ENCODE results near the gene ACTR3C.

GRCh38 chr7:150363872-150364271 is 40.5 kb upstream of the ACTR3C start:
- TF ChIP-seq CTCF (CRISPR knock-in tag; IDR thresholded peaks at IDR 0.05) = no peak
- no peak for TF ChIP-seq KDM1A (CRISPR knock-in tag; IDR thresholded peaks at IDR 0.05)
- TF ChIP-seq RFX5 (IDR thresholded peaks at IDR 0.05; ENCODE audit: low read depth, low read length) = no peak
- TF ChIP-seq GLI4 (CRISPR knock-in tag; IDR thresholded peaks at IDR 0.05; ENCODE audit: borderline replicate concordance) = no peak
- TF ChIP-seq TOE1 (CRISPR knock-in tag; IDR thresholded peaks at IDR 0.05) = no peak
- no peak for TF ChIP-seq MXI1 (IDR thresholded peaks at IDR 0.05; ENCODE audit: borderline replicate concordance, low read depth, low read length)
- no peak for TF ChIP-seq ZNF18 (CRISPR knock-in tag; IDR thresholded peaks at IDR 0.05; ENCODE audit: insufficient replicate concordance)
- TF ChIP-seq POLR2A (IDR thresholded peaks at IDR 0.05; ENCODE audit: insufficient read depth in 1 of 2, low read depth in 2 of 2, low read length in 2 of 2) = no peak
- TF ChIP-seq ELK4 (CRISPR knock-in tag; IDR thresholded peaks at IDR 0.05; ENCODE audit: borderline replicate concordance) = no peak
- TF ChIP-seq ZBTB33 (CRISPR knock-in tag; IDR thresholded peaks at IDR 0.05) = no peak
- no peak for TF ChIP-seq HNRNPUL1 (IDR thresholded peaks at IDR 0.05; ENCODE audit: low read depth, low read length)
- TF ChIP-seq RAD51 (IDR thresholded peaks at IDR 0.05; ENCODE audit: borderline replicate concordance) = no peak
- TF ChIP-seq ZNF589 (CRISPR knock-in tag; conservative IDR thresholded peaks at IDR 0.05) = no peak
- TF ChIP-seq ZKSCAN1 (IDR thresholded peaks at IDR 0.05; ENCODE audit: low read length) = no peak

All from HepG2 (cell line).